HG03095 (cell line): Measurements from ENCODE around the gene PPP1R15A.
"Not testable (repeated sequence)": the region's sequence is repeated elsewhere in the genome, so short reads cannot be mapped to it uniquely, and the experiment has no call there.

Experiments used
- ATAC-seq: cut with Tn5 transposase; IDR thresholded peaks from one replicate; pipeline ENCODE4 v1.9.1; 2021; ENCODE audit warnings: moderate library complexity; ENCODE audit not compliant: unreplicated experiment

Gene PPP1R15A

DNA sequence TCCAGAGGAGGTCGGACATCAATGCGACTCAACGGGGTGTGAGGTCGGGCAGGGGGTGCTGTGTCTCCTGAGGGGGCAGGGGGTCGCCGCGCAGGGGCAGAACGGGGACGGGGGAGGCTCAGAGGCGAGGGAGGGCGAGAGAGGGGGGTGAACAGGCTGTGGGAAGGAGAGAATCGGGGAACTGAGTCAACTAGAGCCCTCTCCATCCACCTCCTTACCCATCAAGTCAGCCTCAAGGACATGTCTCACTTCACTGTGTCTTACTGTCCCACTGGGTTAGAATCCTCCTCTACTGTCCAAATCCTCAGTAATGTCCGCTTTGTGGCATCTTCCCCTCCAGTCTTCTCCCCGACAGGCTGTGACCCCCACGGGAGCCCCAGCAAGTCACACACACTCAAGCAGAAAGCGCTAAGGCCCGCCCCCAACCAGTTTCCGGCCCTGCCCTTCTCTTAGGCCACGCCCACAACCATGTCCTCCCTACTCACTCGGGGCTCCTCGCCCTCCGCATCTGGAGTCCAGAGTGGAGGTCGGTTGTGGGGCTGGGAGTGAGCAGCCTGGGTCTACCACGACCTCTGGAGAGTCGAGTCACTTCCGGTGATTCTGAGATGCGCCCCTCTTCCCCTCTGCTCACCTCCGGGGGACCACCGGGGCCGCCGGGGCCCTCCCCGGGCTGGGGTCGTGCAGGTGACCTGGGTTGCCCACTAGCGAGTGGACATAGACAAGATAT, 13.1 kb upstream of the PPP1R15A start:
- peak; percentile 59 for ATAC-seq

- ATAC-seq: no peak
Measured at GRCh38 chr19:48859711-48860572, 12.3 kb upstream of the PPP1R15A start.

- no peak for ATAC-seq
Measured at GRCh38 chr19:48861313-48861712, 10.9 kb upstream of the PPP1R15A start.

- no peak for ATAC-seq
Measured at GRCh38 chr19:48862827-48863226, 9.4 kb upstream of the PPP1R15A start.

DNA sequence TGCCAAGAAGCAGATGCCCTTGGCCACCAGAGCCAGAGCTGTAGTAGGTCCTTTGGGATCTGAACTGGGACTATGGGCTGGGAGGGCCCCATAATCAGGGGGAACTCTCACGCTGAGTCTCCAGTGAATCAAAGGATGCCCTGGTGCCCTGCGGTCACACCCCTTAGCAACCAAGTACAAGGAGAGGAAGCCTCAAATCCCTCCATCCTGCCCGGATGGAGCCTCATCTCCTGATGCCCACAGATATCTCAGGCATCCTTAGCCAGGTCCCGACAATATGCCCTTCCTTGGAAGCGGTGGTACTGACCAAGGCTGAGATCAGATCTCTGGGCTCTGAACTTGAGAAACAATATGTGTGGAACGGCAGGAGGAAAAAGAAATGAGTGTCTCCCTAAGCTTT, 5.5 kb upstream of the PPP1R15A start:
- ATAC-seq: no peak

GRCh38 chr19:48867123-48867745, 5.0 kb upstream of the PPP1R15A start:
- no peak for ATAC-seq

DNA sequence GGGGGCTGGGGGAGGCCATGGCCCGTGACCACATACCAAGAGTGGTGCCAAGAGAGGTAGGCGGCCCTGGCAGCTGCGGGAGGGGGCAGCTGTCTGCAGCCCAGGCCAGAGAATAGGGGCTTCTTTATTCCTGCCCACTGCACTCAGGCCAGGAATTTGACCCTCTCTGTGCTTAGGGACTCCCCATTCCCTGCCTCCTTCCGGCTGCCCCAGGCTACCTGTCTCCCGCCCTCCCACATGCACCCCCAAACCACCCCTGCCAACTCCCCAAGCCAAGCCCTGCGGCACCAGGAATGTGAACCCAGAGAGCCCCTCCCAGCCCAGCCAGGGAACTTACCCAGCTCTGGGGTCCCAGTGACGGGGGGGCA, 4.5 kb upstream of the PPP1R15A start:
- ATAC-seq: no peak

GRCh38 chr19:48868114-48868886, 3.9 kb upstream of the PPP1R15A start, which contains the start of gene PLEKHA4:
Gene PLEKHA4, minus strand, starts transcription at chr19:48868617. Its CDS starts 997 bp downstream, at chr19:48867620.
- ATAC-seq: no peak

GRCh38 chr19:48870048-48870447, 2.2 kb upstream of the PPP1R15A start:
- no peak for ATAC-seq

DNA sequence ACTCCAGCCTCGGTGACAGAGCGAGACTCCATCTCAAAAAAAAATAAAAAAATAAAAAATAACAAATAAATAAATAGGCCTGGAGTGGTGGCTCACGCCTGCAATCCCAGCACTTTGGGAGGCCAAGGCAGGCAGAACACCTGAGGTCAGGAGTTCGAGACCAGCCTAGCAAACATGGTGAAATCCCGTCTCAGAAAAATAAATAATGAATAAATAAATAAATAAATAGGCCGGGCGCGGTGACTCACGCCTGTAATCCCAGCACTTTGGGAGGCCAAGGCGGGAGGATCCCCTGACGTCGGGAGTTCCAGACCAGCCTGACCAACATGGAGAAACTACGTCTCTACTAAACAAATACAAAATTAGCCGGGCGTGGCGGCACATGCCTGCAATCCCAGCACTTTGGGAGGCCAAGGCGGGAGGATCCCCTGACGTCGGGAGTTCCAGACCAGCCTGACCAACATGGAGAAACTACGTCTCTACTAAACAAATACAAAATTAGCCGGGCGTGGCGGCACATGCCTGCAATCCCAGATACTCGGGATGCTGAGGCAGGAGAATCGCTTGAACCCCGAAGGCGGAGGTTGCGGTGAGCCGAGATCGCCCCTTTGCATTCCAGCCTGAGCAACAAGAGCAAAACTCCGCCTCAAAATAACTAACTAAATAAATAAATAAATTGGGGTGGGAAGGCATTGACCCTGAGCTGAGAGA, 595 bp upstream of the PPP1R15A start:
- not testable (repeated sequence) for ATAC-seq

DNA sequence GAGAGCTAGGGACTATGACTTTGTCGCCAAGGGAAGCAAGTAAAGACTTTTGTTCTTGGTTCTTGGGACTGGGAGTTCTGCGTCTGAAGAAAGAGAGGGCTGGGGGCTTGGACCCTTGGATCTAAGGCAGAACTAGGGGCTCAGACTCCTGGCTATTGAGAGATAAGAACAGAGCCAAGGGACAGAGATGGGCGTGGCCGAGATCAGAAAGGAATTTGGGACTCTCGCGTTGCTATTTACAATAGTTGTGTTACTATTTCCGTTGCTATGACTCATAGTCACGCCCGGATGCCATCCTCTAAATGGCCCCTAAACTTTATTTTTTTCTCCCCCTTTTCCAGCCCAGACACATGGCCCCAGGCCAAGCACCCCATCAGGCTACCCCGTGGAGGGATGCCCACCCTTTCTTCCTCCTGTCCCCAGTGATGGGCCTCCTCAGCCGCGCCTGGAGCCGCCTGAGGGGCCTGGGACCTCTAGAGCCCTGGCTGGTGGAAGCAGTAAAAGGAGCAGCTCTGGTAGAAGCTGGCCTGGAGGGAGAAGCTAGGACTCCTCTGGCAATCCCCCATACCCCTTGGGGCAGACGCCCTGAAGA, 759 bp downstream of the PPP1R15A start:
- ATAC-seq: no peak

GRCh38 chr19:48873476-48874302, 1.5 kb downstream of the PPP1R15A start:
- ATAC-seq: no peak

DNA sequence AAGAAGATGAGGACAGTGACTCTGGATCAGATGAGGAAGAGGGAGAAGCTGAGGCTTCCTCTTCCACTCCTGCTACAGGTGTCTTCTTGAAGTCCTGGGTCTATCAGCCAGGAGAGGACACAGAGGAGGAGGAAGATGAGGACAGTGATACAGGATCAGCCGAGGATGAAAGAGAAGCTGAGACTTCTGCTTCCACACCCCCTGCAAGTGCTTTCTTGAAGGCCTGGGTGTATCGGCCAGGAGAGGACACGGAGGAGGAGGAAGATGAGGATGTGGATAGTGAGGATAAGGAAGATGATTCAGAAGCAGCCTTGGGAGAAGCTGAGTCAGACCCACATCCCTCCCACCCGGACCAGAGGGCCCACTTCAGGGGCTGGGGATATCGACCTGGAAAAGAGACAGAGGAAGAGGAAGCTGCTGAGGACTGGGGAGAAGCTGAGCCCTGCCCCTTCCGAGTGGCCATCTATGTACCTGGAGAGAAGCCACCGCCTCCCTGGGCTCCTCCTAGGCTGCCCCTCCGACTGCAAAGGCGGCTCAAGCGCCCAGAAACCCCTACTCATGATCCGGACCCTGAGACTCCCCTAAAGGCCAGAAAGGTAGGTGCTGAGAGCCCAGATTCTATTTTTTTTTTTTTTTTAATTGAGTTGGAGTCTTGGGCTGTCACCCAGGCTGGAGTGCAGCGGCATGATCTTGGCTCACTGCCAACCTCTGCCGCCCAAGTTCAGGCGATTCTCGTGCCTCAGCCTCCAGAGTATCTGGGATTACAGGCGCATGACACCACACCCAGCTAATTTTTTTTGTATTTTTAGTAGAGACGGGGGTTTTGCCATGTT, 2.3 kb downstream of the PPP1R15A start:
- no peak for ATAC-seq

GRCh38 chr19:48876043-48876981, 4.1 kb downstream of the PPP1R15A start:
- ATAC-seq: not testable (repeated sequence)

- no peak for ATAC-seq
Measured at GRCh38 chr19:48877855-48878195, 5.6 kb downstream of the PPP1R15A start.

- no peak for ATAC-seq
Measured at GRCh38 chr19:48878196-48879024, 6.2 kb downstream of the PPP1R15A start.
